GM04503 (cell line): ENCODE measurements around the gene SH2D2A.

Source experiments
- DNase-seq: peaks from one replicate; pipeline ENCODE4 v3.0.0-alpha.2; 2012; ENCODE audit warnings: low read depth

SH2D2A gene

GRCh38 chr1:156823210-156823790, 6.7 kb upstream of the SH2D2A start:
- no peak for DNase-seq

GRCh38 chr1:156822680-156823079, 6.0 kb upstream of the SH2D2A start:
- no peak for DNase-seq

GRCh38 chr1:156821801-156822200, 5.2 kb upstream of the SH2D2A start:
- no peak for DNase-seq

DNA sequence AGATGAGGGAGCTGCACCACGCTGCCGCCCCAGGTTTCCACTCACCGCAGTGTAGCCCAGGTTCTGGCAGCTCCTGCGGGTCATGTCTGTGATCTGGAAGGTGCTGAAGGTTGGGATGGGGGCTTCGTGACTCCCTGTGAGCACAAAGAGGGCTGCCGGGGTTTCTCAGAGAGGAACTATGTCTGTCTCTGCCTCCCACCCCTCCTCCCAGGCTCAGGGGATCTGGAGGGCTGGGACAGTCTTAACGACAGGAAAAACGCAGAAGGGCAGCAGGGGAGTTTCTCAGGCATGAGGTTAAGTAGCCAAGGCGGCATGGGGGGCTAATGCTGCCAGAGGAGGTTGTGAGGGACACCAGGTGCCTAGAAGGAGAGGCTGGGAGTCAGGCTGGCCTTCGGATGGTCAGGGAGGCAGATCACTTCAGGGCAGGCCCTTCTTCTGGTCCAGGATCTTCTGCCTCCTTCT, 656 bp downstream of the SH2D2A start:
- no peak for DNase-seq

- DNase-seq = peak; percentile 46
Observed at GRCh38 chr1:156815307-156815826, 1.3 kb downstream of the SH2D2A start.

GRCh38 chr1:156814571-156815260, 1.9 kb downstream of the SH2D2A start:
- DNase-seq = no peak

- no peak for DNase-seq
Observed at GRCh38 chr1:156813750-156814570, 2.7 kb downstream of the SH2D2A start.

- DNase-seq = no peak
Observed at GRCh38 chr1:156813298-156813697, 3.4 kb downstream of the SH2D2A start.

DNA sequence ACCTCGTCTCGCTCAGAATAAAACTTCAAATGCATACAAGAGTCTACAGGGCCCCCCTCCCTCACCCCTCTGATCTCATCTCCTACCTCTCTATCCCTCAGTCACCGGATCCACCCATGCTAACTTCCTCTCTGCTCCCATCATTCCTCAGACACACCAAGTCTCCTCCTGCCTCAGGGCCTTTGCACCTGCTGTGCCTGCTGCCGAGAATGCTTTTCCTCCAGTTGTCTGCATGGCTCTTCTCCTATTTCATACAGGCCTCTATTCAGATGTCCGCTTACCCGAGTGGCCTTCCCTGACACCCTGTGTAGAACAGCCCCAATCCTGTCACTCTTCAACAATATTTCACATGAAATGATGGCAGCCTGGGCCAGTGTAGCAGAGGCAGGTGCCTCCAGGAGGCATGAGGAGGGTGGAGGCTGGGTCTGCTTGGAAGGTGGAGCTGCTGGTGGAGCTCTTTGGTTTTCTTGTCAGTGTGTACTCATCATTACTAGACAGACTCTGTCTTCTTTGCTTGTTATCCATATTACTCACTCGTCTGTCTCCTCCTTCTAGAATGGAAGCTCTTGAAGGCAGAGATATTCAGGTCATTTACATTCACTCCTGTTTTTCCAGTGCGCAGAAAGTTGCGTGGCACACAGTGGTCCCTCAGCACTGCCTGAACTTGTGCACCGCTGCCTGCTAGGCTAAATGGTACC, 4.2 kb downstream of the SH2D2A start:
- no peak for DNase-seq

DNA sequence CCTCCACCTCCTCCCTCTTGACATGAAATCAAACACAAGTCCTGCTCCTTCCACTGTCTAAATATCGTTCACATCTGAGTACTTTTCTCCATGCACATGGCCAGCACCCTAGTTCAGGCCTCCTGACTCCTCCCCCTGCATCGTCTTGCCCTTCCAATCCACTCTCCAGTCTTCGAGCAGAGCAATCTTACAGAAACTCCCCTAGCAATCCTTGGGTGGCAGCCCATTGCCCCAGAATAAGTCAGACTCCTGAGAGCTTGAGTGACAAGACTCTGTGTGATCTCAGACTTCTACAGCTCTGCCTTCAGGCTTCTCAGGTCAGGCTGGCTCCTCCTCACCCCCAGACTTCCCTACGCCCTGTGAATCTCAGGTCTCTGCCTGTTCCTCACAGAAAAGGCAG, 5.5 kb downstream of the SH2D2A start:
- no peak for DNase-seq

GRCh38 chr1:156809711-156810366, 6.8 kb downstream of the SH2D2A start:
- no peak for DNase-seq

DNA sequence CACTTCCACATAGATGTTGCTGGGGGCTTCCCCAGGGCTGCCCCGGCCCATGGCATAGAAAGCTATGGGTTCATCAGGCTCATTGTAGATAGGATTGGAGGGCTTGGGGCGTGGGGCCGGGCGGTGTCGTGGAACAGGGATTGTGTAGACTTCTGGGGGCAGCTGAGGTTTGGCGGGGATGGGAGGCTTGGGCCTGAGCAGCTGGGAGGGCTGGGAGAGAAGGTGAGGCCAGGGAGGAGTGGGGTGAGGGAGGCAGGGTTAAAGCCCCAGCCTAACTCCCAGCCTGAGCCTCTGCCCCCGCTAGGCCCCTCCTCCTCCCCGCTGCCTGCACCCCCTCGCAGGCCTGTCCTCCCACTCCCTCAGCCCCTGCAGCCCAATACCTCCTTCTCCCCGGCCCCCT, 7.4 kb downstream of the SH2D2A start:
- DNase-seq = no peak

DNA sequence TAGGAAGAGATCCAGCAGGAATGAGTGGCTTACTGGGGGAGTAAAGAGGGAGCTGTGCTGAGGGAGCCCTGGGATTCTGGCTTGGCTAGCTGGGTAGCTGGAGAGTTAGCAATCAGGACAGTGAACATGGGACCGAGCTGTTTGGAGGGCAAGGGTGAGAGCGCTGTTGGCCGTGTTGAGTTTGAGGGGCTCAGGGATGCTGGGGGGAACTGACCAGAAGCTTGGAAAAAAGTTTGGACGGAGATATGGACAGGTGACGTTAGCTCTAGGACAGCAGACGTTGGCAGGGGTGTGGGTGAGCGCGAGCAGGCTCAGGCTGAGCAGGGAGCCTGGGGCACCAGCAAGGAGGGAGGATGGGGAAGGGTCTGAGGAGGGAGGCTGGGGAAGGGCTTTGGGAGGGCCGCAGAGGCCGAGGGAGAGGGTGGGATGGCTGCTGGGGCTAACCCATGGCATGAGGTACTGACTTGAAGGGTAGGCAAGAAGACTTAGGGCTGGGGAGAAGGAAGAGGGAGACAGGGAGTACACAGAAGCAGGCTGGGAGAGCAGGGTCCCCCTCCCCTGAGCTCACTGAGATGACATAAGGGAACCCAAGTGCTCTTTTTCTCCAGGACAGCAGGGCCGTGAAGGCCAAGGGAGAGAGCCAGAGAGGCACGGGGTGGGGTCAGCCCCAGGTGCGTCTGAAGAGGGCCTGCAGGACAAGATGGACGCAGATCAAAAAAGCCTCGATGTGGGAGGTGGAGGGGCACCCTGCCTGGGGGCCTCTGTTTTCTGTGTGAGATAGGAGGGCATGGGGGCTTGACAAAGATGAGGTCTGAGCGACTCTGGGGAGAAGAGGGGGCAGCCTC, 8.2 kb downstream of the SH2D2A start:
- no peak for DNase-seq

DNA sequence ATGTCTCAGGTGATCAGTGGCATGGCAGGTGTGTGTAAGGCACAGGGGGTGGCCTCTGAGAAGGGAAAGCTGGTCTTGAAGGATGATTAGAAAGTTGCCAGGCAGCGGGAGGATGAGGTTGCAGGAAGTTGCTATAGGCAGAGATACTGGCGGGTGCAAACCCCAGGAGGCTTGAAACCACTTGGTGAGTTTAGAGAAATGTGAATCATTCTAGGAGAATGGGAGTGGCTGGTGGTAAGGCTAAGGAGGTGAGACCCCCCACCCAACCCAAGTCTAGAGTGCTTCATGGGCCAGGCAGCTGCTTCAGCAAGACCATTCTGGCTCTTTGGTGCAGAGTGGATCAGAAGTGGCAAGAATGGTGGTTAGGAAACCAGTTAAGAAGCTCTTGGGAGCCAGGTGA, 9.0 kb downstream of the SH2D2A start:
- DNase-seq = no peak

- no peak for DNase-seq
Observed at GRCh38 chr1:156806512-156807440, 9.9 kb downstream of the SH2D2A start.

- DNase-seq = peak; percentile 76
Observed at GRCh38 chr1:156805766-156806511, 10.7 kb downstream of the SH2D2A start.

DNA sequence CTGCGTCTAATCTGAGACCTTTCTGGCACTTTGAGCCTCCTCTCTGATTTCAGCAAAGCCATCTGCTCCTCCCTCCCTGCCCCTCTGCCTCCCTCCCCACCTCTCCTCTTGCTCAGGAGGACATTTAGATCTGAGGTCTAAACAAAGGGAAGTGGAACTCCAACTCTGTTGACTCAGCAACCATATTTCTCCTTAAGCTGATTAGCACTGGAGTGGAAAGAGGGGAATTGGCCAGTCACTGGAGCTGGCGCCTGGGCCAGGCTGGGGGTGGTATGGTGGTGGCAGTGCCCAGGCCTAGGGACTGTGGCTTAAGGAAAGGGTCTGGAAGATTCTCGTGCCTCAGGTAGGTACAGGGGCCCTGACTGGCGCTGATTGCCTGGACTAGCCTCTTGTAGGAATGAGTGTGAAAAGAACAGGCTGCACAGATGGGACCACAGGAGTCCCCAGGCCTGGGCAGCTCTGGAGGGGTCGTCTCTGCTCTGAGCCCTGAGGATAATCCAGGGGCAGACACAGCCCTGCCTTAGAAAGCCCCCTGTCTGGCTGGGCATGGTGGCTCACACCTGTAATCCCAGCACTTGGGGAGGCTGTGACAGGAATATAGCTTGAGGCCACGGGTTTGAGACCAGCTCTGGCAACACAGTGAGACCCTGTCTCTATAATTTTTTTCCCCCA, 11.9 kb downstream of the SH2D2A start:
- no peak for DNase-seq

DNA sequence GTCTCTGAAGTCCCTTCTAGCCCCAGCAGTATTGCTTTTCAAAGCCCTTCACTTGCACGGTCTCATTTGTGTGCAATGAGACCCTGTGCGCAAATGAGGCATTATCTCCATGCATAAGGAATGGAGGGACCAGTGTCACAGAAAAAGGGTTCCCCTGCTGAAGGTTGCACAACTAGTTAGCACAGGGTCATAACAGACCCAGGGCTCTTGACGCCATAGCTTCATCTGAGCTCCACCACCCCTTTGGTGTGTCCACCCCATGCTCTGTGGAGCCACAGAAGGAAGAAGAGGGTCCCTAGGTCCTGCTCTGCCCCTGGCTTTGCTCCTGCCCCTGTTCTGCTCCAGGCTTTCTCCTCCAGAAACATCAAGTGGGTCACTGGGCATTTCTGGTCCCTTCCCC, 12.6 kb downstream of the SH2D2A start:
- DNase-seq = no peak
